Measurements from ENCODE around the gene ZNF560.

Gene ZNF560

GRCh38 chr19:9435279-9436268 lies 62.8 kb downstream of the ZNF560 start, which contains the start of gene ZNF266:
Gene ZNF266 (minus strand): TSS chr19:9435573. CDS start chr19:9420089, 15,484 bp downstream.
- peak; percentile 97 for DNase-seq

- peak; percentile 44 for DNase-seq
These were observed 66.9 kb downstream of the ZNF560 start for GRCh38 chr19:9431475-9431874.

- DNase-seq = no peak
These were observed 68.0 kb downstream of the ZNF560 start for GRCh38 chr19:9430444-9430843.

- no peak for DNase-seq
These were observed 70.5 kb downstream of the ZNF560 start for GRCh38 chr19:9427941-9428340.

Data from hematopoietic multipotent progenitor cell treated with erythropoietin and hydrocortisone succinate and interleukin-3 and kit ligand, for 4 days (in vitro differentiated cells).